HG03025 (cell line): Measurements from ENCODE around the gene MCAT.
"Not testable (repeated sequence)": the region's sequence is repeated elsewhere in the genome, so short reads cannot be mapped to it uniquely, and the experiment has no call there.

Experiments
- ATAC-seq: cut with Tn5 transposase; IDR thresholded peaks from one replicate; pipeline ENCODE4 v1.9.1; 2021; ENCODE audit warnings: mild to moderate bottlenecking, moderate library complexity; ENCODE audit not compliant: unreplicated experiment, low FRiP score

Gene MCAT

GRCh38 chr22:43156413-43156812, 13.2 kb upstream of the MCAT start:
- ATAC-seq = no peak

GRCh38 chr22:43155789-43156188, 12.6 kb upstream of the MCAT start:
- no peak for ATAC-seq

GRCh38 chr22:43154887-43155536, 11.8 kb upstream of the MCAT start:
- ATAC-seq = no peak

DNA sequence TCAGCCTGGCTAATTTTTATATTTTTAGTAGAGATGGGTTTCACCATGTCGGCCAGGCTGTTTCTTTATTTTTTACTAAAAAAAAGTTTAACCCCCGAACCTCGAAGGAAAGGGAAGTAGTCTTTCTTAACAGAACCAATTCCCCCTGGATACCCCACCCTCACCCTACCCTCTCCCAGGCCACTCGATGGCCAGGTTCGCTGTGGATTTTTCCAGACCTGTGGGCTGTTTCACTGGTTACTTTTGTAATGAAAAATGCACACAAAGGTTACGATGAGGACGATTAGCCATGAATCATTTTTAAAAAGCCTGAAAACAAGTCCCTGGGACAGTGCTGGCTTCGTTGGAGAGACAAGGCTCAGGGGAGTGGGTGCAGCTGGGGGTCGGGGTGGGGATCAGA, 10.7 kb upstream of the MCAT start:
- ATAC-seq = no peak

DNA sequence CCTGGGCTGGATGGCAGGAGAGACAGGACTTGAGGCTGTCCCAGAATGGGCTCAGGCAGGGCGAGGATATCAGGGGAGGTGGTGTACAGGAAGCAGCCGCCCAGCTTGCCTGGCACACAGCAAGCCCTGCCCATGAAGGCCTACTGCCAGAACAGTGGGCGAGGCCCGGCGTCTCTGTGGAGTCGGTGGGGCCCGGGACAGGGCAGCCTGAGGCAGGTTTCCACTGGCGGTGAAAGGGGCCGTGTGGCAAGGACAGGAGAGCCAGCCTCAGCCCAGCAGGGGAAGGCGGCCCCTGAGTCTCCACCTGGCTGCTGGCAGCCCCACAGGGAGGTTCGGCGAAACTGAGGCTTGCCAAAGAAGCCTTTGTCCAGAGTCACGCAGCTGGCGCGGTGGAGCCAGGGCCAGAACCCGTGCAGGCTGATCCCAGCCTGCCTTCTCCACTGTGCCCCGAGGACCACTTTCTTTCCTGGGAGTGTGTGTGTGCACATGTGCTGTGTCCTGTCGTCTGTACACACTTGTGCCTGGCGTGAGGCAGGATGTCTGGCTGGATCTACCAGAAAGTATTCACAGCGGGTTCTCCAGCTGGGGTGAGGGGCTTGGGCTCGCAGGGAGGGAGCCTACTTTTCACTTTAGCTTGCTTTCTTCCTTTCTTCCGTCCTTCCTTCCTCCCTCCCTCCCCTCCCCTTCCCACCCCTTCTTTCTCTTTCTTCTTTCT, 9.3 kb upstream of the MCAT start:
- ATAC-seq = no peak

DNA sequence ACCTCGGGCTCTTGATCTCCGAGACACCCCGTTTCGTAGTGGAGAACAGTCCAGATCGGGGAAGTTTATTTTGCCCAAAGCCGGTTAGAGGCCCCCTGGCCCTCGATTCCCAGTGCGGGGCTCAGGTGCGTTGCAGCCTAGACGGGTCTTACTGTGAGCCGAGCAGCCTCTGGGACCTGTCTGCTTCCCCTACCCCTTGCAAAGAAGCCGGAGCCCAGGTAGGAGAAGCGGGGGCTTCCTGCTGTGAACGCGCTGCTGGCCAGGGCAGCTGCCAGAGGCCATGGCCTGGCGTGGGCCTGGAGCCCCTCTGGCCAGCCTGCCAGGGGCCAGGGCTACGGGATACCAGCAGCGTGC, 8.8 kb upstream of the MCAT start:
- ATAC-seq = no peak

DNA sequence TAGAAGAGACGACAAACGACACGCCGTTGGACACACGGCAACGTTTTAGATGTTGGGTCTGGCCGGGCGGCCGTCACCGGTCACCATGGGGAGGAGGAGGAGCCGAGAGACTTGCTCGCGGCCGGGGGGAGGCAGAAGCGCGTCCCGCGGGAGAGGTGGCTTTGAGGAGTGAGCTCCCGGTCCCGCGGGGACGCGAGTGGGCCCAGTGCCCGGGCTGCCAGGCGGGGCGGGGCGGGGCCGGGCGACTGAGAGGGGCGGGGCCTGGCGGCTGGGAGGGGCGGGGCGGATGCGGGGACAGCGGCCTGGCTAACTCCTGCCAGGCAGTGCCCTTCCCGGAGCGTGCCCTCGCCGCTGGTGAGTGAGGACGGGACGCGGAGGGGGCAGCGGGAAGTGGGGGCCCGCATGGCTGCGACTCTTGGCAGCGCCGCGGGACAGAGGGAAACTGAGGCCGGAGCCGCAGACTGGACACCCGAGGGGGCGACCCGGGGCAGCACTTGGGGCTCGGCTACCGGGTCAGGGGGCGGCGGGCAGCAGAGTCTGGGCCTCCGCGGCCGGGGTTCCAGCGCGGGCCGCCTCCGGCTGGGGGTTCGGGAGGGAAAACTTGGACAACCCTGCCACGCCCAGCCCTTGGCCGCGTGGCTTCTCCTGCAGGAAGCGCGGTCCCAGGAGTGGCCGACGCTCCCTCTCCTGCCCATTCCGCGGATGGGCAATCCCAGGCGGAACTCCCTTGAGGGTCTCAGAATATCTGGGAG, 8.2 kb upstream of the MCAT start, which contains the start of gene TSPO:
Gene TSPO (plus strand): TSS at position 309 of the 752 bp plus-strand sequence. CDS start 7,680 bp downstream, outside the sequence.
- no peak for ATAC-seq

GRCh38 chr22:43150731-43151206, 7.6 kb upstream of the MCAT start:
- no peak for ATAC-seq

DNA sequence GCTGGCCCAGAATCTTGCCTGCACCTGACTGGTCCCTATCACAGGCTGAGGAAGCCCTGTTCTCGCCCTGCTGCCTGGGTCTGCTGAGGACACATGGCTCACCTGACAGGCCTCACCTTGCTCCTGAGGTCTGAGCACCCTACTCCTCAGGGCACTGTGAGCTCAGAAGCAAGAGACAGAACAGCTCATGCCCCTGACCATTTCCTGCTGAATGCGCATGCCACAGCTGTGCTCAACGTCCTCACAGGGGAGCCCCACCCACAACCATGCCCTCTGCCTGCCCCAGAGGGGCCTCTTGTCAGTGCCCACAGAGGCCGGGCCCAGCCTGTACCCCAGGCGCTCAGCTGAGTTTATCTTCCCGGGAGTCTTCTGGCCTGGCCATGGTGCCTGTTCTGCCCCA, 5.4 kb upstream of the MCAT start:
- no peak for ATAC-seq

DNA sequence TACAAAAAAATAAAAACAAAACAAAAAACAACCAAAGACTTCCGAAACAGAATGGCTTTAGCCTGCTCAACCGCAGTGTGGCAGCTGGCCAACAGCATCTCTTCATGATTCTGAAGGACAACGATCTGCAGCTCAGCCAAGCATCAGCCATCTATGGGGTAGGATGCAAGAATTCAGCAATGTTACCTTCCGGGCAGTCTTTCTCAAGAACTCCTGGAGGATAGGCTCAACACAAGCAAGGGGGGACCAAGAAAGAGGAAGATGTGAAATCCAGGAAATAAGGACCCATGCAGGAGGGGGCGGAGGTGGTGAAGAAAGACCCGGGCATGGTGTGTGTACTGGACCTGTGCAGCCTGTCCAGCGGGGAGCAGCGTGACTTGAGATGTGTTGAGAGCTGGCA, 4.6 kb upstream of the MCAT start:
- ATAC-seq = no peak

DNA sequence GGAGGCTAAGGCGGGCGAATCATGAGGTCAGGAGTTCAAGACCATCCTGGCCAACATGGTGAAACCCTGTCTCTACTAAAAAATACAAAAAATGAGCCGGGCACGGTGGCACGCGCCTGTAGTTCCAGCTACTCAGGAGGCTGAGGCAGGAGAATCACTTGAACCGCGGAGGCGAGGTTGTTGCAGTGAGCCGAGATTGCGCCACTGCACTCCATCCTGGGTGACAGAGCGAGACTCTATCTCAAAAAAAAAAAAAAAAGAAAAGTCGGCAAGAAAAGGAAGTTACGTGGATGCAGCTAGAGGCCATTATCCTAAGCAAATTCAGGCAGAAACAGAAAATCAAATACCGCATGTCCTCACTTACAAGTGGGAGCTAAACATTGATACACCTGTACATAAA, 3.1 kb upstream of the MCAT start:
- ATAC-seq = not testable (repeated sequence)

DNA sequence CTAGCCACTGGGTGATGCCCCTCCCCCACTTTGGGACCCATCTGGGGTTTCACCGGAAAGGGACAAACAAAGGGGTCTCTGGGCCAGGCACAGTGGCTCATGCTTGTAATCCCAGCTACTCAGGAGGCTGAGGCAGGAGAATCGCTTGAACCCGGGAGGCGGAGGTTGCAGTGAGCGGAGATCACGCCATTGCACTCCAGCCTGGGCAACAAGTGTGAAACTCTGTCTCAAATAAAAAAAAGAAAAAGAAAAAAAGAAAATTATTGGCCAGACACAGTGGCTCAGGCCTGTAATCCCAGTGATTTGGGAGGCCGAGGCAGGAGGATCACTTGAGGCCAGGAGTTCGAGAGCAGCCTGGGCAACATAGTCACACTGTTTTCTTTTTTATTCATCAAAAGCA, 2.2 kb upstream of the MCAT start:
- not testable (repeated sequence) for ATAC-seq

DNA sequence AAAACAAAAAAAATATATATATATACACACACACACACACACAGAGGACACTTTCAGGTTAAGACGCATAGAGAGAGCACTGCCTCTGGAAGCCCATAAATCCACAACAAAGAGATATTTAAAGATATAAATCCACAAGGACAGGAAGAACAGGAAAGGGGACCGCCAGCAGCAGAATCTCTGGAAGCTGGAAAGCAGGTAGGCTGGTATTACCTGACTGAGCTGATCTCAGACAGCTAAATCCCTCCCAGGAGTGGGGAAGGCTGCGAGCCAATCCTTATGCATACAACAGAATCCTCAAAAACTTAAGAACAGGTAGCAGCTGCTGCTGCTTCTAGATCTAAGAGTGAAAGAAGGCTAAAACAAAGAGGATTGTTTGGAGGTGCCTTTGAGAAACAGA, 1.8 kb upstream of the MCAT start:
- no peak for ATAC-seq

GRCh38 chr22:43136801-43137200, 6.4 kb downstream of the MCAT start:
- ATAC-seq = no peak

DNA sequence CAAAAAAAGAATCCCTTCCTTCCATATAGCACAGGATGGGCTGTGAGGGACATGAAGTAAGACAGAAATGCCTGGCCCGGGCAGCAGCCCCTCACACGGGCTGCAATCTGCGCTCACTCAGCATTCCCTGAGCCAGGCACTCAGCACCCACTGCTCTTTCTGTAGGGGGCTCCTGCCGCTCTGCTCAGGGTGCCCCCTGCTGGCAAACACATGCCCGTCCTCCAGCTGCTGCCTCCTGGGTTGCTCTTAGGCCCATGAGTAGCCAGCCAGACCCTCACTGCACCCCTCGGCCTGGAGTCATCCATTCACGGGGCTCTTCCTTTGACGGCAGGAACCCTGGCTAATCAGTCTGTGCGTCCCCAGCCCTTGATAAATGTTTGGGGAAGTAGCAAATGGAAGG, 6.9 kb downstream of the MCAT start:
- ATAC-seq = no peak

GRCh38 chr22:43135565-43135964, 7.6 kb downstream of the MCAT start:
- no peak for ATAC-seq

GRCh38 chr22:43134553-43134952, 8.6 kb downstream of the MCAT start:
- no peak for ATAC-seq

DNA sequence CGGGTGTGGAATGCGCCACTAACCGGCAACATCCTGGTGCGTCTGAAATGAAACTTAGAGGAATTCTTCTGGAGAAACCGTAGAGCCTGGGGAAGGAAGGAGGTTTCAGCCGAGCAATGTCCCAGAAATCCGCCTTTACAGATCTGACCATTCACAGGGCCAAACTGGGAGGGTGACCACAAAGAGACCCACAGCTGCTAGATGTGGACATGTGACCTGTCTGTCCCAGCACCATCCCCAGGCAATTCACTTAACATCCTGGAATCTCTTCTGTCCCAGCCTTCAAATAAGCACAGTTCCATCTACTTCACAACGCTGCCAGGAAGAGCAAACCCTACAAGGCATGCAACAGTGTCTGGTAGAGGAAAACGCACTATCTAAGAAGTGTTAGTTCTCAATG, 9.8 kb downstream of the MCAT start:
- ATAC-seq = no peak

- ATAC-seq = no peak
Measured at GRCh38 chr22:43131773-43132501, 11.3 kb downstream of the MCAT start.

GRCh38 chr22:43129426-43130425, 13.5 kb downstream of the MCAT start:
- ATAC-seq = no peak
